ENCODE data around the gene BOLA3.

BOLA3 gene

DNA sequence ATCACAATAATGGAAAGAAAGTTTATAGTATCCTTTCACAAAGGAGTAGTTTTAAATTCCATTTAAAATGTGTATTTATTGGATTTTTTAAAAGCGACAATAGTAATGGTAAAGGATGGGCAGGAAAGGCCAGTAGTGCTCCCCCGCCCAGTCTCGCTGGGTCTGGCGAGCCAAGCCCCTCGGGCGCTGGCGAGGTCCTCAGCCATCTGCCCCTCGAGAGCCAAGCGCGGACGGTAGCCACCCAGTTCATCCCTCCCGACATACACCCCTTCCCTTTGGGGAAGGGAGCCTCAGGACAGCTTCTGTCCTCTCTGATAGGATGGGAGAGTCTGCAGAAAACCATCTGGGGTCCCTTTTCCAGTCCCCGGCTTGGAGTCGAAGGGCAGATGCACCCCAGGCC, 45.2 kb downstream of the BOLA3 start:
- Histone ChIP-seq H2AFZ (ENCODE audit: low read length) (no peak overlapping the region), H3K4me2 (ENCODE audit: low read length) (no peak overlapping the region), H3K9me2 (ENCODE audit: low read depth, low read length) (no peaks in the 10 kb centered on the region), H3K27me3 (ENCODE audit: insufficient read depth, low read length) (no peaks in the 10 kb centered on the region), H4K20me1 (ENCODE audit: insufficient read depth, low read length) (no peaks in the 10 kb centered on the region), H3K4me3 (ENCODE audit: low read depth, low read length, poor library complexity, severe bottlenecking) (no peak overlapping the region), H3K79me2 (ENCODE audit: insufficient read depth, low read length) (no peaks in the 10 kb centered on the region), H3K36me3 (ENCODE audit: insufficient read depth, low read length) (peaks cover 28% of the 10 kb centered on the region), H3K9ac (ENCODE audit: low read length) (no peak overlapping the region), H3K27ac (ENCODE audit: low read depth, low read length, poor library complexity, severe bottlenecking) (no peak overlapping the region), H3K4me1 (ENCODE audit: insufficient read depth, low read length, severe bottlenecking) (peaks cover 6% of the 10 kb centered on the region), H3F3A (ENCODE audit: insufficient read depth, low read length) (no peaks in the 10 kb centered on the region), H3K9me3 (ENCODE audit: low read length) (no peaks in the 10 kb centered on the region)
- no peak for TF ChIP-seq EZH2 (IDR thresholded peaks at IDR 0.05; ENCODE audit: borderline replicate concordance, low read length)
- no peak for TF ChIP-seq CTCF (IDR thresholded peaks at IDR 0.05; ENCODE audit: low read length)

GRCh38 chr2:74101574-74102300, 46.0 kb downstream of the BOLA3 start:
- no peak overlapping the region for H3K9ac ChIP-seq (ENCODE audit: low read length)
- no peaks in the 10 kb centered on the region for H3K79me2 ChIP-seq (ENCODE audit: insufficient read depth, low read length)
- H3K4me2 ChIP-seq (ENCODE audit: low read length): no peak overlapping the region
- no peaks in the 10 kb centered on the region for H3F3A ChIP-seq (ENCODE audit: insufficient read depth, low read length)
- no peak overlapping the region for H2AFZ ChIP-seq (ENCODE audit: low read length)
- no peak for TF ChIP-seq EZH2 (IDR thresholded peaks at IDR 0.05; ENCODE audit: borderline replicate concordance, low read length)
- no peak for TF ChIP-seq CTCF (IDR thresholded peaks at IDR 0.05; ENCODE audit: low read length)
- peaks cover 28% of the 10 kb centered on the region for H3K36me3 ChIP-seq (ENCODE audit: insufficient read depth, low read length)
- H3K9me3 ChIP-seq (ENCODE audit: low read length): no peaks in the 10 kb centered on the region
- H3K4me3 ChIP-seq (ENCODE audit: low read depth, low read length, poor library complexity, severe bottlenecking): no peak overlapping the region
- no peak overlapping the region for H3K27ac ChIP-seq (ENCODE audit: low read depth, low read length, poor library complexity, severe bottlenecking)
- no peaks in the 10 kb centered on the region for H4K20me1 ChIP-seq (ENCODE audit: insufficient read depth, low read length)
- H3K27me3 ChIP-seq (ENCODE audit: insufficient read depth, low read length): no peaks in the 10 kb centered on the region
- no peaks in the 10 kb centered on the region for H3K9me2 ChIP-seq (ENCODE audit: low read depth, low read length)
- H3K4me1 ChIP-seq (ENCODE audit: insufficient read depth, low read length, severe bottlenecking): peaks cover 6% of the 10 kb centered on the region

- H3K9me2 ChIP-seq (ENCODE audit: low read depth, low read length): no peaks in the 10 kb centered on the region
- no peaks in the 10 kb centered on the region for H3K27me3 ChIP-seq (ENCODE audit: insufficient read depth, low read length)
- no peak overlapping the region for H3K4me2 ChIP-seq (ENCODE audit: low read length)
- no peak overlapping the region for H2AFZ ChIP-seq (ENCODE audit: low read length)
- H3K36me3 ChIP-seq (ENCODE audit: insufficient read depth, low read length): peaks cover 31% of the 10 kb centered on the region; the same call in 1 of the 2 replicates
- no peaks in the 10 kb centered on the region for H3K79me2 ChIP-seq (ENCODE audit: insufficient read depth, low read length)
- no peak overlapping the region for H3K4me3 ChIP-seq (ENCODE audit: low read depth, low read length, poor library complexity, severe bottlenecking)
- no peaks in the 10 kb centered on the region for H3K9me3 ChIP-seq (ENCODE audit: low read length)
- no peaks in the 10 kb centered on the region for H4K20me1 ChIP-seq (ENCODE audit: insufficient read depth, low read length)
- H3F3A ChIP-seq (ENCODE audit: insufficient read depth, low read length): no peaks in the 10 kb centered on the region
- H3K4me1 ChIP-seq (ENCODE audit: insufficient read depth, low read length, severe bottlenecking): peaks cover 6% of the 10 kb centered on the region
- no peak overlapping the region for H3K27ac ChIP-seq (ENCODE audit: low read depth, low read length, poor library complexity, severe bottlenecking)
- H3K9ac ChIP-seq (ENCODE audit: low read length): no peak overlapping the region
- TF ChIP-seq CTCF (IDR thresholded peaks at IDR 0.05; ENCODE audit: low read length) (no peak), EZH2 (IDR thresholded peaks at IDR 0.05; ENCODE audit: borderline replicate concordance, low read length) (no peak)
Measured at GRCh38 chr2:74100254-74101216, 47.2 kb downstream of the BOLA3 start.

All from OCI-LY1 (cell line).